Calu3 (cell line): ENCODE data around the gene GXYLT2. TPM values are rescaled to one million over a fixed set of nuclear protein-coding genes. Genes with fewer than 3 reads are reported as not detected.

Experiments used
- BruUV-seq: library from RNA; stranded (reverse); fragments of 400-500 nt; replicated peaks from 2 replicates; lab custom pipeline; 2021; lab: Mats Ljungman, UMichigan
- CTCF ChIA-PET: fragments of 300-600 bp; sonication (Branson Sonifier 250); formaldehyde crosslinking; loops from one replicate; lab custom pipeline; 2022; ENCODE audit warnings: antibody characterized with exemption; lab: Charles Lee
- DNase-seq: peaks from one replicate; pipeline ENCODE4 v3.0.0; 2022
- H3K27ac Mint-ChIP-seq: one replicate; pipeline ENCODE4 v1.8.0; 2022; ENCODE audit warnings: mixed read lengths; ENCODE audit not compliant: unreplicated experiment
- H3K27me3 Mint-ChIP-seq: one replicate; pipeline ENCODE4 v1.8.0; 2022; ENCODE audit warnings: mixed read lengths; ENCODE audit not compliant: unreplicated experiment
- H3K36me3 Mint-ChIP-seq: one replicate; pipeline ENCODE4 v1.8.0; 2022; ENCODE audit warnings: mild to moderate bottlenecking, moderate library complexity, mixed read lengths; ENCODE audit not compliant: insufficient read depth, unreplicated experiment
- H3K4me1 Mint-ChIP-seq: one replicate; pipeline ENCODE4 v1.8.0; 2022; ENCODE audit warnings: mild to moderate bottlenecking, low read depth, mixed read lengths; ENCODE audit not compliant: unreplicated experiment
- H3K4me3 Mint-ChIP-seq: one replicate; pipeline ENCODE4 v1.8.0; 2022; ENCODE audit warnings: mild to moderate bottlenecking, low read depth, moderate library complexity, mixed read lengths; ENCODE audit not compliant: unreplicated experiment
- H3K9me3 Mint-ChIP-seq: one replicate; pipeline ENCODE4 v1.8.0; 2022; ENCODE audit warnings: low read depth, mixed read lengths; ENCODE audit not compliant: unreplicated experiment
- CTCF ChIP-seq: fragments of 200-600 bp; IDR thresholded peaks from one replicate; pipeline ENCODE4 v1.8.0; 2022; ENCODE audit warnings: antibody characterized with exemption; ENCODE audit not compliant: unreplicated experiment
- intact Hi-C: fragments of 100-400 bp; cut with micrococcal nuclease; formaldehyde crosslinking; loops from one replicate; pipeline ENCODE4 v1.10.0; 2022; ENCODE audit not compliant: unreplicated experiment
- total RNA-seq: library from RNA; stranded (reverse); gene quantifications from 2 replicates; pipeline ENCODE4 v1.2.3, GENCODE V29; 2022

GXYLT2 gene
- total RNA-seq, 1 experiment from 2014 or later: 0.52 TPM

- TF ChIP-seq CTCF: peak; percentile 58
- Mint-ChIP-seq H3K27me3 (peaks cover 13% of the 10 kb centered on the region), H3K36me3 (peaks cover 5% of the 10 kb centered on the region), H3K4me3 (no peak overlapping the region), H3K9me3 (no peaks in the 10 kb centered on the region), H3K4me1 (no peaks in the 10 kb centered on the region), H3K27ac (no peak overlapping the region)
- peak; percentile 29 for DNase-seq
- intact Hi-C loops: loop anchor here (1.0 to 5.0 kb wide), 4 partner anchors 59 to 134 kb away; no protein-coding TSS in a partner anchor
- CTCF ChIA-PET: interaction anchor here (0.7 to 1.0 kb wide), 2 partner anchors 87 to 118 kb away, joined by 3 to 12 read pairs; no protein-coding TSS in a partner anchor
- BruUV-seq: no TSS peak
Observed at GRCh38 chr3:72938471-72939265, 50.8 kb downstream of the GXYLT2 start.

- no peak overlapping the region for H3K27ac Mint-ChIP-seq
- no peak overlapping the region for H3K4me3 Mint-ChIP-seq
- no peak for TF ChIP-seq CTCF
- DNase-seq: no peak
- no TSS peak for BruUV-seq
- intact Hi-C loops: no loop called here
- peaks cover 5% of the 10 kb centered on the region for H3K36me3 Mint-ChIP-seq
- CTCF ChIA-PET: no interaction called here
- no peaks in the 10 kb centered on the region for H3K4me1 Mint-ChIP-seq
- peaks cover 6% of the 10 kb centered on the region for H3K27me3 Mint-ChIP-seq
- no peaks in the 10 kb centered on the region for H3K9me3 Mint-ChIP-seq
Observed at GRCh38 chr3:72941245-72941644, 53.4 kb downstream of the GXYLT2 start.

GRCh38 chr3:72942427-72942826 lies 54.6 kb downstream of the GXYLT2 start:
- no peak for TF ChIP-seq CTCF
- no peaks in the 10 kb centered on the region for H3K4me1 Mint-ChIP-seq
- H3K27me3 Mint-ChIP-seq: no peaks in the 10 kb centered on the region
- no TSS peak for BruUV-seq
- intact Hi-C loops: no loop called here
- H3K9me3 Mint-ChIP-seq: no peaks in the 10 kb centered on the region
- no peak overlapping the region for H3K27ac Mint-ChIP-seq
- H3K4me3 Mint-ChIP-seq: no peak overlapping the region
- CTCF ChIA-PET: interaction anchor here (0.8 kb wide), 1 partner anchor 625 kb away, joined by 3 read pairs; no protein-coding TSS in a partner anchor
- DNase-seq: no peak
- peaks cover 5% of the 10 kb centered on the region for H3K36me3 Mint-ChIP-seq

GRCh38 chr3:72944696-72945095 lies 56.9 kb downstream of the GXYLT2 start:
- H3K4me3 Mint-ChIP-seq: no peak overlapping the region
- H3K4me1 Mint-ChIP-seq: no peaks in the 10 kb centered on the region
- H3K27me3 Mint-ChIP-seq: no peaks in the 10 kb centered on the region
- no peak for DNase-seq
- H3K9me3 Mint-ChIP-seq: no peaks in the 10 kb centered on the region
- intact Hi-C loops: no loop called here
- H3K36me3 Mint-ChIP-seq: no peaks in the 10 kb centered on the region
- H3K27ac Mint-ChIP-seq: no peak overlapping the region
- no TSS peak for BruUV-seq
- TF ChIP-seq CTCF: no peak
- CTCF ChIA-PET: no interaction called here
